Endothelial cell of umbilical vein (primary cell): ENCODE data around the gene SLFN5. TPM values are rescaled to one million over a fixed set of nuclear protein-coding genes. Genes with fewer than 3 reads are reported as not detected.

Experiments
- BruUV-seq: library from RNA; stranded (reverse); fragments of 400-500 nt; replicated peaks from 2 replicates; lab custom pipeline; 2021; lab: Mats Ljungman, UMichigan
- CTCF ChIA-PET: fragments of 300-600, 350-600 bp; sonication (Branson Sonifier 250); formaldehyde crosslinking; loops from one replicate; lab custom pipeline; 2021; ENCODE audit warnings: antibody characterized with exemption, inconsistent platforms; lab: Charles Lee
- POLR2A ChIA-PET: fragments of 300-600, 350-600 bp; sonication (Branson Sonifier 250); formaldehyde crosslinking; loops from one replicate; lab custom pipeline; 2021; ENCODE audit warnings: antibody characterized with exemption, inconsistent platforms; lab: Charles Lee
- DNase-seq: peaks from one replicate; pipeline ENCODE4 v3.0.0-alpha.2; 2011; ENCODE audit warnings: low read depth, low spot score
- FAIRE-seq: peaks from 2 replicates; lab custom pipeline; 2011; peaks lifted over from hg19 to GRCh38; lab: Jason Lieb, UNC
- H2AFZ ChIP-seq: 2 replicates; pipeline ENCODE4 v1.6.0; 2012; ENCODE audit warnings: low read depth, low read length, control low read depth, inconsistent platforms
- H3K27ac ChIP-seq: 2 replicates; pipeline ENCODE4 v1.5.1; 2011; ENCODE audit warnings: low read depth, mild to moderate bottlenecking, control low read depth, low read length, moderate library complexity; ENCODE audit not compliant: insufficient read depth
- H3K27me3 ChIP-seq, 2 experiments: 2 replicates each; pipeline versions ENCODE4 v1.6.0 to v1.6.1; 2011; ENCODE audit warnings: low read length in 2 of 2, mixed read lengths in 1 of 2; ENCODE audit not compliant: control insufficient read depth in 2 of 2, insufficient read depth in 2 of 2
- H3K36me3 ChIP-seq, 2 experiments: 2 replicates in 1 of 2; 3 replicates in 1 of 2; pipeline ENCODE4 v1.5.1; 2011; ENCODE audit warnings: low read length in 2 of 2, mild to moderate bottlenecking in 1 of 2, moderate library complexity in 1 of 2; ENCODE audit not compliant: control insufficient read depth in 2 of 2, insufficient read depth in 2 of 2; ENCODE audit errors: extremely low read depth in 1 of 2
- H3K4me1 ChIP-seq: 3 replicates; pipeline ENCODE4 v1.5.1; 2011; ENCODE audit warnings: mild to moderate bottlenecking, low read length; ENCODE audit not compliant: control insufficient read depth, insufficient read depth; ENCODE audit errors: extremely low read depth
- H3K4me2 ChIP-seq: 2 replicates; pipeline ENCODE4 v1.6.1; 2011; ENCODE audit warnings: low read length, control low read depth, mixed read lengths; ENCODE audit not compliant: insufficient read depth
- H3K4me3 ChIP-seq, 3 experiments: fragments of 200-600 bp in 1 of 3; sonication (generic), shearing (Covaris generic) in 1 of 3; replicated peaks in 1 of 3; 2 replicates each; pipeline ENCODE4 v1.5.1; 2011 to 2016; ENCODE audit warnings: control low read depth in 3 of 3, low read length in 3 of 3, mild to moderate bottlenecking in 2 of 3, inconsistent platforms in 1 of 3, low read depth in 1 of 3, moderate library complexity in 1 of 3; ENCODE audit not compliant: insufficient read depth in 1 of 3
- H3K79me2 ChIP-seq: 2 replicates; pipeline ENCODE4 v1.6.0; 2012; ENCODE audit warnings: low read length, inconsistent platforms; ENCODE audit not compliant: control insufficient read depth, insufficient read depth
- H3K9ac ChIP-seq: replicated peaks from 2 replicates; pipeline ENCODE3; 2011; ENCODE audit warnings: low read length, control low read depth; ENCODE audit not compliant: insufficient read depth; ENCODE audit errors: extremely low read depth
- H3K9me1 ChIP-seq: replicated peaks from 3 replicates; pipeline ENCODE4 v1.6.0; 2011; ENCODE audit warnings: mild to moderate bottlenecking, low read length; ENCODE audit not compliant: control insufficient read depth, insufficient read depth; ENCODE audit errors: extremely low read depth
- H3K9me3 ChIP-seq: replicated peaks from 2 replicates; pipeline ENCODE4 v1.5.1; 2012; ENCODE audit warnings: low read length, inconsistent platforms; ENCODE audit not compliant: control insufficient read depth, insufficient read depth
- H4K20me1 ChIP-seq: replicated peaks from 2 replicates; pipeline ENCODE3; 2011; ENCODE audit warnings: mild to moderate bottlenecking, low read length; ENCODE audit not compliant: control insufficient read depth, insufficient read depth; ENCODE audit errors: extremely low read depth
- CTCF ChIP-seq, 2 donors: IDR thresholded peaks; 1 replicate in 1 of 2; 2 replicates in 1 of 2; pipeline ENCODE4 v1.5.1; 2011; ENCODE audit warnings: low read length in 2 of 2, mild to moderate bottlenecking in 2 of 2, moderate library complexity in 2 of 2, control low read depth in 1 of 2, inconsistent platforms in 1 of 2, low read depth in 1 of 2; ENCODE audit not compliant: insufficient read depth in 1 of 2; ENCODE audit errors: extremely low read depth in 1 of 2
- EZH2 ChIP-seq: IDR thresholded peaks from 2 replicates; pipeline ENCODE4 v1.6.1; 2012; ENCODE audit warnings: borderline replicate concordance, low read depth, mild to moderate bottlenecking, moderate library complexity, low read length, inconsistent platforms; ENCODE audit not compliant: severe bottlenecking
- FOS ChIP-seq: IDR thresholded peaks from 2 replicates; pipeline ENCODE4 v1.6.1; 2011; ENCODE audit warnings: mild to moderate bottlenecking, low read length, moderate library complexity, borderline replicate concordance; ENCODE audit not compliant: insufficient read depth
- GATA2 ChIP-seq: IDR thresholded peaks from 2 replicates; pipeline ENCODE4 v1.7.0; 2011; ENCODE audit warnings: low read depth, mild to moderate bottlenecking, moderate library complexity, mixed read lengths, low read length; ENCODE audit not compliant: insufficient read length, insufficient read depth
- JUN ChIP-seq: IDR thresholded peaks from 2 replicates; pipeline ENCODE4 v1.6.1; 2011; ENCODE audit warnings: borderline replicate concordance, low read depth; ENCODE audit not compliant: insufficient read length, insufficient read depth
- MAX ChIP-seq: IDR thresholded peaks from 2 replicates; pipeline ENCODE4 v1.6.1; 2011; ENCODE audit not compliant: insufficient read depth, insufficient read length
- MYC ChIP-seq: IDR thresholded peaks from one replicate; pipeline ENCODE4 v1.6.1; 2011; ENCODE audit warnings: mild to moderate bottlenecking, low read depth, low read length
- POLR2A ChIP-seq: IDR thresholded peaks from 2 replicates; pipeline ENCODE4 v1.6.1; 2012; ENCODE audit warnings: low read depth, mild to moderate bottlenecking, control low read depth, low read length
- POLR2AphosphoS5 ChIP-seq: IDR thresholded peaks from 2 replicates; pipeline ENCODE4 v1.6.1; 2012; ENCODE audit warnings: low read depth, mild to moderate bottlenecking, control low read depth, low read length, moderate library complexity; ENCODE audit not compliant: insufficient read depth
- dilution Hi-C: fragments of 300-500 bp; cut with MboI; formaldehyde crosslinking; loops from one replicate; pipeline ENCODE4 v1.15.0; 2019; ENCODE audit warnings: low sequenced_read_pairs; ENCODE audit not compliant: extremely low pct_ligation_motif_present
- intact Hi-C: fragments of 100-400 bp; cut with micrococcal nuclease; formaldehyde crosslinking; loops from one replicate; pipeline ENCODE4 v1.10.0; 2022
- polyA plus RNA-seq, 4 experiments: library from polyadenylated mRNA; depleted of rRNA in 3 of 4; stranded (reverse) in 3 of 4; unstranded in 1 of 4; fragments of >200 nt; gene quantifications; 2 replicates each; pipeline versions ENCODE4 v1.2.1 to v1.2.3, GENCODE V29; 2011 to 2012; ENCODE audit warnings: missing spikeins in 1 of 4
- total RNA-seq: library from RNA; stranded (reverse); gene quantifications from 2 replicates; pipeline ENCODE4 v1.2.3, GENCODE V29; 2021

SLFN5 gene
- total and polyA plus RNA-seq, 2 donors (not counting 3 experiments of a cell fraction or from before 2014, with no cell fraction given) = 4.5 to 24.2 TPM

- no peaks in the 10 kb centered on the region for H3K36me3 ChIP-seq
- FAIRE-seq (no peak), DNase-seq (no peak)
- no peaks in the 10 kb centered on the region for H3K4me1 ChIP-seq
- no peak overlapping the region for H3K4me3 ChIP-seq
- H3K4me2 ChIP-seq = no peak overlapping the region
- TF ChIP-seq MYC (no peak), POLR2A (no peak), FOS (no peak), POLR2AphosphoS5 (no peak), MAX (no peak), GATA2 (no peak), JUN (no peak), EZH2 (no peak), CTCF (IDR thresholded peaks at IDR 0.05; ENCODE audit: extremely low read depth in 1 of 2, insufficient read depth in 1 of 2, low read depth in 1 of 2, low read length in 2 of 2) (no peak)
- H2AFZ ChIP-seq = no peak overlapping the region
- H3K9me1 ChIP-seq = no peaks in the 10 kb centered on the region
- H3K9me3 ChIP-seq = no peaks in the 10 kb centered on the region
- no peak overlapping the region for H3K9ac ChIP-seq
- intact Hi-C loops = no loop called here
- no peaks in the 10 kb centered on the region for H4K20me1 ChIP-seq
- BruUV-seq = no TSS peak
- no peaks in the 10 kb centered on the region for H3K79me2 ChIP-seq
- ChIA-PET POLR2A (no interaction called here), CTCF (no interaction called here)
- no peak overlapping the region for H3K27ac ChIP-seq
- dilution Hi-C loops = no loop called here
- peaks cover 11 to 23% of the 10 kb centered on the region in 2 experiments for H3K27me3 ChIP-seq
These were observed 30.2 kb upstream of the SLFN5 start for GRCh38 chr17:35212668-35213067.
